Hematopoietic multipotent progenitor cell treated with erythropoietin and hydrocortisone succinate and interleukin-3 and kit ligand, for 8 days (in vitro differentiated cells): Measurements from ENCODE around the gene SNAPC3.
"Not testable (repeated sequence)": the region's sequence is repeated elsewhere in the genome, so short reads cannot be mapped to it uniquely, and the experiment has no call there.

Source experiments
- DNase-seq: peaks from one replicate; pipeline ENCODE4 v3.0.0-alpha.2; 2015

SNAPC3 gene

GRCh38 chr9:15422372-15423230 is at the start of gene SNAPC3:
Gene SNAPC3 (plus strand): TSS chr9:15422876. CDS start chr9:15422880, 4 bp downstream.
- peak; percentile 95 for DNase-seq

- no peak for DNase-seq
Observed at GRCh38 chr9:15373881-15374280, 48.8 kb upstream of the SNAPC3 start.

- DNase-seq = no peak
Observed at GRCh38 chr9:15374310-15374709, 48.4 kb upstream of the SNAPC3 start.

- no peak for DNase-seq
Observed at GRCh38 chr9:15374825-15375224, 47.9 kb upstream of the SNAPC3 start.

- DNase-seq = no peak
Observed at GRCh38 chr9:15377625-15378540, 44.8 kb upstream of the SNAPC3 start.

- not testable (repeated sequence) for DNase-seq
Observed at GRCh38 chr9:15379317-15379716, 43.4 kb upstream of the SNAPC3 start.

- not testable (repeated sequence) for DNase-seq
Observed at GRCh38 chr9:15379888-15380287, 42.8 kb upstream of the SNAPC3 start.

- DNase-seq = no peak
Observed at GRCh38 chr9:15381491-15381890, 41.2 kb upstream of the SNAPC3 start.

- no peak for DNase-seq
Observed at GRCh38 chr9:15386465-15386864, 36.2 kb upstream of the SNAPC3 start.

GRCh38 chr9:15389173-15389572 is 33.5 kb upstream of the SNAPC3 start:
- no peak for DNase-seq

GRCh38 chr9:15389631-15390030 is 33.0 kb upstream of the SNAPC3 start:
- no peak for DNase-seq

- no peak for DNase-seq
Observed at GRCh38 chr9:15390201-15390600, 32.5 kb upstream of the SNAPC3 start.

GRCh38 chr9:15392363-15392762 is 30.3 kb upstream of the SNAPC3 start:
- no peak for DNase-seq

- no peak for DNase-seq
Observed at GRCh38 chr9:15400281-15400941, 22.3 kb upstream of the SNAPC3 start.

- no peak for DNase-seq
Observed at GRCh38 chr9:15401266-15401665, 21.4 kb upstream of the SNAPC3 start.

- DNase-seq = peak; percentile 85
Observed at GRCh38 chr9:15403155-15403554, 19.5 kb upstream of the SNAPC3 start.

GRCh38 chr9:15404171-15404570 is 18.5 kb upstream of the SNAPC3 start:
- no peak for DNase-seq

- peak; percentile 64 for DNase-seq
Observed at GRCh38 chr9:15416880-15417279, 5.8 kb upstream of the SNAPC3 start.

- no peak for DNase-seq
Observed at GRCh38 chr9:15417626-15418025, 5.0 kb upstream of the SNAPC3 start.

GRCh38 chr9:15420796-15421195 is 1.9 kb upstream of the SNAPC3 start:
- no peak for DNase-seq

- DNase-seq = no peak
Observed at GRCh38 chr9:15421532-15421931, 1.1 kb upstream of the SNAPC3 start.

- no peak for DNase-seq
Observed at GRCh38 chr9:15421990-15422371, 695 bp upstream of the SNAPC3 start.
